GM19455 (cell line): ENCODE results near the gene PDGFRA.

ENCODE experiments used
- ATAC-seq: cut with Tn5 transposase; IDR thresholded peaks from one replicate; pipeline ENCODE4 v1.9.1; 2021; ENCODE audit not compliant: unreplicated experiment

Gene PDGFRA

DNA sequence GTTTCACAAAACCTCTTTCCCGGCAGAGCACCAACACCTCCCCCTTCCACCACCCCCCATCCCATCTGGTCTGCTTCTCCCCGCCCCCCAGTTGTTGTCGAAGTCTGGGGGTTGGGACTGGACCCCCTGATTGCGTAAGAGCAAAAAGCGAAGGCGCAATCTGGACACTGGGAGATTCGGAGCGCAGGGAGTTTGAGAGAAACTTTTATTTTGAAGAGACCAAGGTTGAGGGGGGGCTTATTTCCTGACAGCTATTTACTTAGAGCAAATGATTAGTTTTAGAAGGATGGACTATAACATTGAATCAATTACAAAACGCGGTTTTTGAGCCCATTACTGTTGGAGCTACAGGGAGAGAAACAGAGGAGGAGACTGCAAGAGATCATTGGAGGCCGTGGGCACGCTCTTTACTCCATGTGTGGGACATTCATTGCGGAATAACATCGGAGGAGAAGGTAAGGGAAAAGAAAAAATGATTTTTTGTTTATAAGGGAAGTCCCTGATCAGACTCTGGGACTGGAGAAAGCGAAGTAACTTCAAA is at the start of gene PDGFRA:
PDGFRA (plus strand) TSS at position 333 of the 541 bp plus-strand sequence. CDS start 29,476 bp downstream, outside the sequence.
- ATAC-seq, result no peak

DNA sequence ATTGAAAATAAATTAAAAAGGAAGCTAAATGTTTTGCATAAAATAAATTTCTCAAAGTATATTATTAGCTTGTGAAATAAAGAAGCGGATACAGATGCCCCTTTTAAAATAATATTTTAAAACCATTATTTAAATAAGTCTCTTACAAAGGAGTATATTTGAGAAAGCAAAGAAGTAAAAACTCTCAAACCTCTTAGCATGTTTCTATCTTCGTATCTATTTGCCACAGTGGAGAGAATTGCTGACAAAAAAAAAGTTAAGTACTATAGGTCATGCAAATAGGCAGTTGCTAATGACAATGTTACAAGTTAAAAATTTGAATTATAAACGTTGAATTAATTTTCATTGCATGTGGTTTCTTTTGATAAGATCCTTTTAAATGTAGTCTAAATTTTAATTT is 44.5 kb upstream of the PDGFRA start:
- no peak for ATAC-seq

DNA sequence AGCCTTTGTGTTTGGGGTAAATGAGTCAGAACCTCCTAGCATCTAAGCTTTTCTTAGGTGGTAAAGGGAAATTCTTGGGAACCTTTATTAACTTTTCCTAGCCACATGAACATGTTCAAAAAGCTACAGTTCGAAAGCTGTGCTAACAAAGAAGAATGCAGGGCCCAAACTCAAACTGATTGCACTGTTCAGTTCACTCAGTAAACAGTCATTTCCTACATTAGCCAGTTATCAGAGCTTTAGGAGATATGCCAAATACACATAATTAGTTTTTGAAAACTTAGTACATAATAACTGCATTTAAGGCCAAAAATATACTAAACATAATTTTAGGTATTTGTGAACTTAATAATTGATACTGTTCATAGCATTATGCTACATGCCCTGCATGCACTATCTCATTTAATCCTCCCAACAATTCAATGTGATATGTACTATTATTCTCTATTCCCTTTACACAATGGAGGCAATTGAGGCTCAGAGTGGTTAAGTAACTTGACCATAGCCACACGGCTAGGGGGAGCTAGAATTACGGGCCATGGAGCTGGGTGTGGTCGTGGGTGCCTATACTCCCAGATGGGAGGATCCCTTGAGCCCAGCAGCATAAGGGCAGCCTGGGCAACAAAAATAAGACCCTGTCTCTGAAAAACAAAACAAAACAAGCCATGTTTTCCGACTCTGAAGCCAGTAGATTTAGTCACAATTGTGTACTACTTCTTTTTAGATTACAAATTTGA is 43.9 kb upstream of the PDGFRA start:
- no peak for ATAC-seq

- ATAC-seq, result no peak
These were observed 43.2 kb upstream of the PDGFRA start for GRCh38 chr4:54185866-54186265.

DNA sequence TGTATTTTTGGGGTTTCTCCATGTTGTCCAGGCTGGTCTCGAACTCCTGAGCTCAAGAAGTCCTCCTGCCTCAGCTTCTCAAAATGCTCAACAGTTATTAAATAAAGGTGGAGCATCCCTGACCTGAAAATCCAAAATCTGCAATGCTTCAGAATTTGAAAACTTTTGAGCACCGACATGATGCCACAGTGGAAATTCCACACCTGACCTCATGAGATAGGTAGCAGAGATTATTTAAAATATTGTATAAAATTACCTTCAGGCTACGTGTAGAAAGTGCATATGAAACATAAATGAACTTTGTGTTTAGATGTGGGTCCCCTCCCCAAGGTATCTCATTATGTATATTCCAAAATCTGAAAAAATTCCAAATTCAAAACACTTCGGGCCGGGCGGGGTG is 42.7 kb upstream of the PDGFRA start:
- no peak for ATAC-seq

DNA sequence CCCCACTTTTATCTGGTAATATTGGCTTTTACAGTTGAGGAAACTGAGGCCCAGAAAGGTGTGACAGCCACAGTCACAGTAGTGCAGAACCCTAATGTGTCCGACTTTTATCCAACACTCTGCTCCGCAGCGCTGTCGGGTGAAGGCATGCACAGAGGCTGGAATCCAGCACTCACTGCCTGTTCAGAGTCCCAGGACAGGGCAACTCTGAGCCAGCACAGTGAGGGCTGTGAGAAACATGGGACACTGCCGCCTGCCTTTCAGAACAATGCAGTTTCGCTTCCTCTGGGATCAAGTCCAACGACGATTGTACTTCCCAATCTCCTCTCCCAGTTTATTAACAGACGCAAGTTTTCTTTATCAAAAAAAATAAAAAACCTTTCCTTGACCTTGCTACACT is 41.9 kb upstream of the PDGFRA start:
- no peak for ATAC-seq

- ATAC-seq, result no peak
These were observed 40.0 kb upstream of the PDGFRA start for GRCh38 chr4:54189140-54189539.

DNA sequence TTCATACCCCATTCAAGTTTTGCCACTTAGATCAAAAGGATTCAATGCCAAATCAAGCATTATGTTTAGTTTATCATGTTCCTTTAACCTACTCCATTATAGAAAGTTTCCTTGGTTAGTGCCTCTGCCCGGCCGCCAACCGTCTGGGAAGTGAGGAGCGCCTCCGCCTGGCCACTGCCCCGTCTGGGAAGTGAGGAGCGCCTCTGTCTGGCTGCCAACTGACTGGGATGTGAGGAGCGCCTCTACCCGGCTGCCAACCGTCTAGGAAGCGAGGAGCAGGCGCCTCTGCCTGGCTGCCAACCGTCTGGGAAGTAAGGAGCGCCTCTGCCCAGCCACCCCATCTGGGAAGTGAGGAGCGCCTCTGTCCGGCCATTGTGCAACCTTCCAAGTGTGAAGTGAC is 36.3 kb upstream of the PDGFRA start:
- no peak for ATAC-seq

DNA sequence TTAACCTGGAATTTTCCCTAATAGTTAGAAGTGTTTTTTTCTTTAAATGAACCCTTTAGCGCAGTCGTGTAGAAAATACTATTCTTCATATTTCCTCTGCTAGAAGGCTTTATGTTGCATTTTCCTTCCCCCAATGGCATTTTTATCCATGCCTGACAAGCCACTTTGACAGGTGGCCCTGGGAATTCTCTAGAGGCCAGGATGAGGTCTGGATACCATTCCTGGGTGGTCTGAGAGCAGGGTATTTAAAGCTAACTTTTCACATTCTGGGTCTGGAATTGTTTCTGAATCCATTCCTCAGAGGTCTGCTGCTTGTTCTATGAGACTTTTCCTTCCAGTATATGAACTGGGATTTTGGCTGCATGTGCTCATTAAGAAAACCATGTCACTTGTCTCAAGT is 31.2 kb upstream of the PDGFRA start:
- ATAC-seq, result no peak

GRCh38 chr4:54199919-54200318 is 29.2 kb upstream of the PDGFRA start:
- no peak for ATAC-seq

GRCh38 chr4:54209617-54210016 is 19.5 kb upstream of the PDGFRA start:
- ATAC-seq, result no peak

DNA sequence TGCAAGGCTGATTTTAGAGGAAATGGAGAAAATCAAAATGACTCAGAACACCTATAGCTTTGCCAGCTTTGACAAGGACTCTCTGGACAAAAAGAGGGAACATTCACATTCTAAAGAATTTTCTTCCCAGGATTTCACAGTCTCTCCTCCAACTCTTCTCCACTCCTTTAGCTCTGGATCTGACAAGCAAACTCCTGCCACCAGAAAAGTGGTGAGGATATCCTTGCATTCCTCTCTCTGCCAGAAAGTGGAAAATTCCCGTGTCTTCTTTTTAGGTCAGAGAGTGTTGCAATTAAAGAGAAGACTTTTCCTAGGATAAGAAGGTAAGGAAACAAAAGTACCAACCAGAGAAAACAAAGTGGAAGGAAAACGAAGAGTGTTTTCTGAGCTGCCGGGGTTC is 16.1 kb upstream of the PDGFRA start:
- no peak for ATAC-seq

GRCh38 chr4:54213761-54214160 is 15.3 kb upstream of the PDGFRA start:
- ATAC-seq, result no peak

GRCh38 chr4:54215379-54216077 is 13.6 kb upstream of the PDGFRA start:
- no peak for ATAC-seq

GRCh38 chr4:54217642-54218495 is 11.2 kb upstream of the PDGFRA start:
- peak; percentile 87 for ATAC-seq

- ATAC-seq, result no peak
These were observed 10.4 kb upstream of the PDGFRA start for GRCh38 chr4:54218736-54219135.

DNA sequence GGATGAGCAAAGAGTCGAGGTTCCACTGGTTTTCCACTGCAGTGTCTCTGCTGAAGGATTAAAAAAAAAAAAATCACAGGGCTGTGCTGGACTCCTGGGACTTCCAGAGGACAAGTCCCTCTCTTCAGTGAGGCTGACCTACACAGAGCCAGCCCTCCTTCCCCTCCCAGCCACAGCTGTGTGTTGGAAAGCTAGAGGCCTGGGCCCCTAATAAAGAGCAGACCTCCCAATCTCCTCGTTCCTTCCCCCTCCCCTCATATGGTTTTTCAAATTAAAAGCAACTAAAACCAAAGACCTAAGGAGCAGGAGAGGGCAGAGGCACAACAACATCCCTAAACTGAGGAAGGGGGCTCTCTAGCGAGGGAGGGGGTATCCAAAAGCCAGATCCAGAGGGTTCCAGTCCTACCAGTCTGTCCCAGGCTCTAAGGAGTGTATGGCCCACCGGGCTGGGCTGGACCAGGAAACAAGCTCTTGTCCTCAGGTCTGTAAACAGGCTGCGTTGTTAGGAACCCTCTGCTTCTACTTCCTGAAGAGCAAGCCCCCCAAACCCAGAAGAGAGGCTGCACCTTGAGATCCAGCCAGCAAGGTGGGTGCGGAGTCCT is 4.0 kb upstream of the PDGFRA start:
- ATAC-seq, result no peak

GRCh38 chr4:54225598-54226403 is 3.3 kb upstream of the PDGFRA start:
- no peak for ATAC-seq

- ATAC-seq, result no peak
These were observed 2.5 kb upstream of the PDGFRA start for GRCh38 chr4:54226404-54227255.
